Ovary (tissue), 9 donors: Measurements from ENCODE around the gene MAML2. TPM values are rescaled to one million over a fixed set of nuclear protein-coding genes. Genes with fewer than 3 reads are reported as not detected.

ENCODE experiments used
- DNase-seq, 5 donors: peaks; one replicate each; pipeline ENCODE4 v3.0.0-alpha.2; 2019 to 2020
- H3K27ac ChIP-seq, 2 donors: fragments of 200-600 bp; one replicate each; pipeline versions ENCODE4 v1.5.1 to v1.8.0; 2019 to 2022
- H3K27me3 ChIP-seq: fragments of 200-600 bp; one replicate; pipeline ENCODE4 v1.8.0; 2022
- H3K36me3 ChIP-seq: fragments of 200-600 bp; sonication (generic); one replicate; pipeline ENCODE4 v1.5.1; 2019
- H3K4me1 ChIP-seq: one replicate; pipeline ENCODE4 v1.8.1; 2013; ENCODE audit warnings: mild to moderate bottlenecking, moderate library complexity; ENCODE audit not compliant: insufficient read depth
- H3K4me3 ChIP-seq: fragments of 200-600 bp; sonication (generic); one replicate; pipeline ENCODE4 v1.5.1; 2017
- H3K9me3 ChIP-seq, 2 donors: fragments of 200-600 bp in 1 of 2; sonication (generic) in 1 of 2; one replicate each; pipeline versions ENCODE4 v1.5.1 to v1.8.1; 2013 to 2019; ENCODE audit warnings: mild to moderate bottlenecking in 1 of 2, moderate library complexity in 1 of 2
- EP300 ChIP-seq: sonication (generic); formaldehyde crosslinking; IDR thresholded peaks from one replicate; pipeline ENCODE4 v1.6.1; 2017; ENCODE audit warnings: antibody characterized with exemption
- POLR2A ChIP-seq: fragments of 450-650 bp; IDR thresholded peaks from one replicate; pipeline ENCODE4 v1.6.1; 2017; ENCODE audit warnings: antibody characterized with exemption, mild to moderate bottlenecking, moderate library complexity
- WGBS, 3 donors: extraction: QIAGEN DNeasy Blood & Tissue Kit in 1 of 3; methylation state at CpG; one replicate each; pipeline versions ENCODE4 v1.1.5 to v1.1.7; 2013 to 2017; 5-methylcytosine and 5-hydroxymethylcytosine counted together
- intact Hi-C, 4 donors: fragments of 100-400 bp; cut with DNase I; formaldehyde crosslinking; loops; one replicate each; pipeline versions ENCODE4 v1.11.0 to v1.15.1; 2022 to 2023
- polyA plus RNA-seq, 2 donors: library from polyadenylated mRNA; stranded (reverse); fragments of 200-250 nt in 1 of 2; fragments of 350-450 nt in 1 of 2; fragmentation: Illumina TruSeq in 1 of 2; extraction: RNeasy Lipid Tissue Mini Kit (QIAGEN cat#74804) in 1 of 2; gene quantifications; one replicate each; pipeline ENCODE4 v1.2.3, GENCODE V29; 2013 to 2014
- total RNA-seq, 7 donors: library from RNA; depleted of rRNA in 2 of 7; stranded (reverse); fragments of >200 nt in 2 of 7; fragmentation: NEBNext Ultra II Directional in 3 of 7; extraction: Animal tissue kit (Norgen Biotek cat#: 25700) in 3 of 7; gene quantifications; one replicate each; pipeline versions ENCODE4 v1.1.0 to v1.2.4, GENCODE V29; 2016 to 2023
- TF ChIP-seq, protein P1 (sequence below), 3 donors: fragments of 450-650 bp in 2 of 3; fragments of 200-600 bp in 1 of 3; IDR thresholded peaks; one replicate each; pipeline versions ENCODE4 v1.5.1 to v1.8.0; 2016 to 2022; ENCODE audit warnings: antibody characterized with exemption in 3 of 3, mild to moderate bottlenecking in 1 of 3
- donor health status: DM: no; HTN: no; CAD: no; lungs with moderate emphysema.
- donor health status: DM: no; HTN: no; CAD: no.
- donor health status: Bipolar disorder and iron deficiency.
- donor health status: DM: yes; HTN: yes; CAD: no.
- donor health status: DM: no; HTN: no; CAD: no.
- donor health status: DM: yes; HTN: yes; CAD: no.

The MAML2 gene
- total and polyA plus RNA-seq, 9 donors, result 7.3 to 17.5 (median 14.6) TPM

DNA sequence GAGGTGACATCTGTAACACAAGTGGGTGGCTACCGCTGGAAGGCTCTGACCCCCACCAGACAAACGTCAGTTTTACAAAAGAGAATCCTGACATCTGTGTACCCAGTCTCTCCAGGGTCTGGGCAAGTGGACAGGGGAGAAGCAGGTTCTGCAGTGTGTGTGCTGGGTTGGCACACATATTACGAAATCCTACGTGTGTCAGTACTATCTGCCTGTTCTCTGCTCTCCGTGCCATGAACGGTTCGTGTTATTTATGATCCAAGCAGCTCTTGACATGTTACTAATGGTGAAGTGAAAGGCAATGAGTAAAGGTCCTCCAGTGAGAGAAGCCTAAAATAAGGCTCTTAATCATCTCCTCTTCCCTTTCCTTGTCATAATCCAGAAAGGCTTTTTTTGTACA lies 217.6 kb downstream of the MAML2 start:
- WGBS, 3 donors, result 83 to 89% (median 87%) methylated on average over 7 of the region's 7 CpGs
- DNase-seq, result no peak
- Histone ChIP-seq H3K27ac (no peak overlapping the region), H3K27me3 (no peaks in the 10 kb centered on the region), H3K4me3 (no peak overlapping the region), H3K36me3 (no peaks in the 10 kb centered on the region), H3K4me1 (peaks cover 1% of the 10 kb centered on the region), H3K9me3 (no peaks in the 10 kb centered on the region)
- intact Hi-C loops, result no loop called here
- no peak for TF ChIP-seq POLR2A
- TF ChIP-seq, protein P1, sequence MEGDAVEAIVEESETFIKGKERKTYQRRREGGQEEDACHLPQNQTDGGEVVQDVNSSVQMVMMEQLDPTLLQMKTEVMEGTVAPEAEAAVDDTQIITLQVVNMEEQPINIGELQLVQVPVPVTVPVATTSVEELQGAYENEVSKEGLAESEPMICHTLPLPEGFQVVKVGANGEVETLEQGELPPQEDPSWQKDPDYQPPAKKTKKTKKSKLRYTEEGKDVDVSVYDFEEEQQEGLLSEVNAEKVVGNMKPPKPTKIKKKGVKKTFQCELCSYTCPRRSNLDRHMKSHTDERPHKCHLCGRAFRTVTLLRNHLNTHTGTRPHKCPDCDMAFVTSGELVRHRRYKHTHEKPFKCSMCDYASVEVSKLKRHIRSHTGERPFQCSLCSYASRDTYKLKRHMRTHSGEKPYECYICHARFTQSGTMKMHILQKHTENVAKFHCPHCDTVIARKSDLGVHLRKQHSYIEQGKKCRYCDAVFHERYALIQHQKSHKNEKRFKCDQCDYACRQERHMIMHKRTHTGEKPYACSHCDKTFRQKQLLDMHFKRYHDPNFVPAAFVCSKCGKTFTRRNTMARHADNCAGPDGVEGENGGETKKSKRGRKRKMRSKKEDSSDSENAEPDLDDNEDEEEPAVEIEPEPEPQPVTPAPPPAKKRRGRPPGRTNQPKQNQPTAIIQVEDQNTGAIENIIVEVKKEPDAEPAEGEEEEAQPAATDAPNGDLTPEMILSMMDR (IDR thresholded peaks at IDR 0.05), result no peak
- TF ChIP-seq EP300, result no peak

DNA sequence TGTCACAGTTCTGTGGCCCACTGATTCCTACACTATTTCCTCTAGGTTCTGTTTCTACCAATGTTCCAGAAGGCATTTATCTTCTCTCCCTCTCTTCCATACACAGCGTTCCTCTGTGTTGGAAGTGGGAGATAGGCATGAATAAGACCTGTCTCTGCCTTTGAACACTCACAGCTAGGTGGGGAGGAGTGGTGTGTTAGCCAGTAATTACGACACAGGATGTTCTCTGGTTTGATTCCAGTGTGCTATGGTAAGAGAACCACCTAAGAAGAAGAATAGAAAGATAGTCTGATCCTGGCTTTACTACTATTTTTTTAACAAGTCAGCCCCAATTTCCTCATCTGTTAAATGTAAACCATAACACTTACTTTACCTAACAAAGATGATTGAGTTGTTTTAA lies 218.8 kb downstream of the MAML2 start:
- H3K27me3 ChIP-seq, result no peaks in the 10 kb centered on the region
- no peak overlapping the region for H3K27ac ChIP-seq
- H3K4me3 ChIP-seq, result no peak overlapping the region
- H3K4me1 ChIP-seq, result peaks cover 1% of the 10 kb centered on the region
- no peaks in the 10 kb centered on the region for H3K36me3 ChIP-seq
- WGBS, 3 donors, result 77 to 95% (median 94%) methylated on average over 2 of the region's 2 CpGs
- no peak for DNase-seq
- intact Hi-C loops, result no loop called here
- H3K9me3 ChIP-seq, result no peaks in the 10 kb centered on the region
- no peak for TF ChIP-seq POLR2A
- TF ChIP-seq, protein P1 (IDR thresholded peaks at IDR 0.05), result no peak

DNA sequence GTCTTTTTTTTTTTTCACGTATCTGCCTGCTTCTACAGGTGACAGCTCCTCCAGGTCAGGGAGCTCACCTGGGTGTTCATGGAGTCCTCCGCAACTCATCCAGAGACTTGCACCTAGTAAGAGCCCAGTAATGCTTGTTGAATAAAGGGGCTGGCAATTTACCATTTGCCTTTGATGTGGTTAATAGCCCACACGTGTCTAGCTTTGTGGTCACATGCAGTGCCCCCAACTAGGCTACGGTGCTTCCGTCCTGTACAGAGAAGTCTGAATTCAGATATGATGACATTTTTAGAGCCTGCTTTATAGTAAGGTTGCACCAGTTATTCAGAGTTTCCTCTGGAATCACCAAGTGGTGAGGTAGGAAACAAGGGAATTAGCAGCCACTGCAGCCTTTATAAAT lies 219.7 kb downstream of the MAML2 start:
- Histone ChIP-seq H3K36me3 (no peaks in the 10 kb centered on the region), H3K27ac (no peak overlapping the region), H3K4me3 (no peak overlapping the region), H3K9me3 (no peaks in the 10 kb centered on the region), H3K4me1 (peaks cover 1% of the 10 kb centered on the region), H3K27me3 (no peaks in the 10 kb centered on the region)
- no peak for TF ChIP-seq EP300
- TF ChIP-seq POLR2A, result no peak
- TF ChIP-seq, protein P1 (IDR thresholded peaks at IDR 0.05), result no peak
- intact Hi-C loops, result no loop called here
- WGBS, 3 donors, result 89 to 91% (median 89%) methylated on average over 5 of the region's 5 CpGs
- DNase-seq, result no peak

DNA sequence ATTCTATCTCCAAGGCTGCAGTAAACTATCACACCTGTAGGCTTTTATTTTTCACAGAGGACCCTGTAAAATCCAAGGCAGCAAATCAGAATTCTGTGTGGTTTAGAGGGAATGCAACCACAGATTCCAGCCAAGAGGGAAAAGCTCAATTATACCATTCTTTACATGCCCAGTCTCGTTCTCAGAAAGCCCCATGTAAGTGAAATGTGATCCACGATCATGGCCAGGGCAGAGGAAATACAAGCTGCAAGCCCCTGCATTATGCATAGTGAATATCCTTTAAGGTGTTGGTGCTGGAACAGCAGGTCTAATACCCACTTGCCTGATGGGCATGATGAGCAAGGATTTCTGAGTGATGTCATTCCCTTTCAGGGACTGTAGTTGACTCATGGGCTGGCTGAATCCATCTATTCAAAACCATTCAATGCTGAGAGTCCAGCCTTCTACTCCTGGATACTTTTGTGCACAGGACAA lies 220.4 kb downstream of the MAML2 start:
- 70 to 88% (median 73%) methylated on average over 2 of the region's 2 CpGs for WGBS, 3 donors
- Histone ChIP-seq H3K9me3 (no peaks in the 10 kb centered on the region), H3K4me1 (peaks cover 1% of the 10 kb centered on the region), H3K27ac (no peak overlapping the region), H3K4me3 (no peak overlapping the region), H3K27me3 (no peaks in the 10 kb centered on the region), H3K36me3 (no peaks in the 10 kb centered on the region)
- TF ChIP-seq, protein P1 (IDR thresholded peaks at IDR 0.05), result no peak
- no peak for TF ChIP-seq POLR2A
- TF ChIP-seq EP300, result no peak
- intact Hi-C loops, result no loop called here
- no peak for DNase-seq
